Liver (tissue), 3 donors: Measurements from ENCODE around the gene MGAT4C.

Experiments
- FOXA1 ChIP-seq: IDR thresholded peaks from 2 replicates; pipeline ENCODE4 v1.6.1; 2016; ENCODE audit warnings: antibody characterized with exemption
- JUND ChIP-seq, 2 donors: IDR thresholded peaks; 2 replicates each; pipeline ENCODE4 v1.6.1; 2016; ENCODE audit warnings: antibody characterized with exemption in 2 of 2
- RAD21 ChIP-seq, 2 donors: IDR thresholded peaks; 2 replicates each; pipeline ENCODE4 v1.6.1; 2016; ENCODE audit warnings: antibody characterized with exemption in 2 of 2, mild to moderate bottlenecking in 2 of 2
- RXRA ChIP-seq, 2 donors: IDR thresholded peaks; 2 replicates each; pipeline ENCODE4 v1.6.1; 2017 to 2018; ENCODE audit warnings: antibody characterized with exemption in 2 of 2, mild to moderate bottlenecking in 1 of 2
- TAF1 ChIP-seq: conservative IDR thresholded peaks from 2 replicates; pipeline ENCODE4 v1.6.1; 2016; ENCODE audit warnings: antibody characterized with exemption, mild to moderate bottlenecking
- TF ChIP-seq, protein P1 (sequence below): fragments of 150-350 bp; IDR thresholded peaks from 2 replicates; pipeline ENCODE4 v1.5.1; 2017; ENCODE audit warnings: improper control_type of control experiment, low read depth, low read length; ENCODE audit not compliant: missing input control
- donor health status: healthy.
- donor health status: healthy.

DNA sequence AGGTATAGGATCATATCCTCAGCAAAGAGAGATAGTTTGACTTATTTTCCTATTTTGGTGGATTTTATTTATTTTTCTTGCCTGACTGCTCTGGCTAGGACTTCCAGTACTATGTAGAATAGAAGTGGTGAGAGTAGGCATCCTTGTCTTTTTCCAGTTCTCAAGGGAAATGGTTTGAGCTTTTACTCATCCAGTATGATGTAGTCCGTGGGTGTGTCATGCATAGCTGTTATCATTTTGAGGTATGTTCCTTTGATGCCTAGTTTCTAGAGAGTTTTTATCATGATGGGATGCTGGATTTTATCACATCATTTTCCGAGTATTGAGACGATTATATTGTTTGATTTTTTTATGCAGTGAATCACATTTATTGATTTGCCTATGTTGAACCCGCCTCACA, 97.2 kb downstream of the MGAT4C start:
- TF ChIP-seq, protein P1, sequence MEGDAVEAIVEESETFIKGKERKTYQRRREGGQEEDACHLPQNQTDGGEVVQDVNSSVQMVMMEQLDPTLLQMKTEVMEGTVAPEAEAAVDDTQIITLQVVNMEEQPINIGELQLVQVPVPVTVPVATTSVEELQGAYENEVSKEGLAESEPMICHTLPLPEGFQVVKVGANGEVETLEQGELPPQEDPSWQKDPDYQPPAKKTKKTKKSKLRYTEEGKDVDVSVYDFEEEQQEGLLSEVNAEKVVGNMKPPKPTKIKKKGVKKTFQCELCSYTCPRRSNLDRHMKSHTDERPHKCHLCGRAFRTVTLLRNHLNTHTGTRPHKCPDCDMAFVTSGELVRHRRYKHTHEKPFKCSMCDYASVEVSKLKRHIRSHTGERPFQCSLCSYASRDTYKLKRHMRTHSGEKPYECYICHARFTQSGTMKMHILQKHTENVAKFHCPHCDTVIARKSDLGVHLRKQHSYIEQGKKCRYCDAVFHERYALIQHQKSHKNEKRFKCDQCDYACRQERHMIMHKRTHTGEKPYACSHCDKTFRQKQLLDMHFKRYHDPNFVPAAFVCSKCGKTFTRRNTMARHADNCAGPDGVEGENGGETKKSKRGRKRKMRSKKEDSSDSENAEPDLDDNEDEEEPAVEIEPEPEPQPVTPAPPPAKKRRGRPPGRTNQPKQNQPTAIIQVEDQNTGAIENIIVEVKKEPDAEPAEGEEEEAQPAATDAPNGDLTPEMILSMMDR: no peak
- no peak for TF ChIP-seq FOXA1
- TF ChIP-seq RXRA (IDR thresholded peaks at IDR 0.05): no peak
- TF ChIP-seq TAF1: no peak
- TF ChIP-seq RAD21 (IDR thresholded peaks at IDR 0.05): no peak
- TF ChIP-seq JUND (IDR thresholded peaks at IDR 0.05): no peak
